Esophagus squamous epithelium (tissue), 5 donors: Measurements from ENCODE around the gene DNTTIP2. TPM values are rescaled to one million over a fixed set of nuclear protein-coding genes. Genes with fewer than 3 reads are reported as not detected.

Experiments used
- DNase-seq: peaks from one replicate; lab custom pipeline; 2025; lab: John Stamatoyannopoulos, UW
- H3K27ac ChIP-seq, 4 donors: fragments of 200-600 bp; sonication (generic); one replicate each; pipeline ENCODE4 v1.5.1; 2016 to 2019; ENCODE audit warnings: mild to moderate bottlenecking in 1 of 4
- H3K27me3 ChIP-seq, 4 donors: fragments of 200-600 bp; sonication (generic); 1 replicate in 3 of 4; 2 replicates in 1 of 4; pipeline versions ENCODE4 v1.5.1 to v1.6.0; 2017 to 2021; ENCODE audit warnings: antibody characterized with exemption in 1 of 4
- H3K36me3 ChIP-seq, 3 donors: fragments of 200-600 bp; sonication (generic); one replicate each; pipeline ENCODE4 v1.5.1; 2016 to 2019
- H3K4me1 ChIP-seq, 3 donors: fragments of 200-600 bp; sonication (generic); one replicate each; pipeline ENCODE4 v1.5.1; 2017 to 2019
- H3K4me3 ChIP-seq, 4 donors: fragments of 200-600 bp; sonication (generic); 1 replicate in 3 of 4; 2 replicates in 1 of 4; pipeline ENCODE4 v1.5.1; 2016 to 2019; ENCODE audit warnings: mild to moderate bottlenecking in 2 of 4, moderate library complexity in 1 of 4
- H3K9me3 ChIP-seq, 3 donors: fragments of 200-600 bp; sonication (generic); one replicate each; pipeline ENCODE4 v1.5.1; 2016 to 2019
- POLR2A ChIP-seq, 4 donors: fragments of 450-650 bp; IDR thresholded peaks; one replicate each; pipeline ENCODE4 v1.6.1; 2017; ENCODE audit warnings: antibody characterized with exemption in 4 of 4, mild to moderate bottlenecking in 4 of 4, moderate library complexity in 3 of 4
- WGBS, 2 donors: methylation state at CpG; one replicate each; pipeline ENCODE4 v1.1.5; 2018; 5-methylcytosine and 5-hydroxymethylcytosine counted together
- intact Hi-C: fragments of 100-400 bp; cut with DNase I; formaldehyde crosslinking; loops from one replicate; pipeline ENCODE4 v1.15.0; 2022
- total RNA-seq, 4 donors: library from RNA; depleted of rRNA; stranded (reverse); fragments of >200 nt; gene quantifications; one replicate each; pipeline ENCODE4 v1.1.0, GENCODE V29; 2016
- TF ChIP-seq, protein P1 (sequence below), 6 experiments: fragments of 450-650 bp in 4 of 6; fragments of 200-600 bp in 2 of 6; sonication (generic) in 2 of 6; IDR thresholded peaks; one replicate each; pipeline ENCODE4 v1.5.1; 2016 to 2019; ENCODE audit warnings: antibody characterized with exemption in 6 of 6, mild to moderate bottlenecking in 4 of 6, moderate library complexity in 4 of 6
- donor health status: DM: yes; HTN: yes; CAD: no.

The DNTTIP2 gene
- total RNA-seq, 4 donors from 2014 or later: 20.8 to 42.2 (median 35.7) TPM

DNA sequence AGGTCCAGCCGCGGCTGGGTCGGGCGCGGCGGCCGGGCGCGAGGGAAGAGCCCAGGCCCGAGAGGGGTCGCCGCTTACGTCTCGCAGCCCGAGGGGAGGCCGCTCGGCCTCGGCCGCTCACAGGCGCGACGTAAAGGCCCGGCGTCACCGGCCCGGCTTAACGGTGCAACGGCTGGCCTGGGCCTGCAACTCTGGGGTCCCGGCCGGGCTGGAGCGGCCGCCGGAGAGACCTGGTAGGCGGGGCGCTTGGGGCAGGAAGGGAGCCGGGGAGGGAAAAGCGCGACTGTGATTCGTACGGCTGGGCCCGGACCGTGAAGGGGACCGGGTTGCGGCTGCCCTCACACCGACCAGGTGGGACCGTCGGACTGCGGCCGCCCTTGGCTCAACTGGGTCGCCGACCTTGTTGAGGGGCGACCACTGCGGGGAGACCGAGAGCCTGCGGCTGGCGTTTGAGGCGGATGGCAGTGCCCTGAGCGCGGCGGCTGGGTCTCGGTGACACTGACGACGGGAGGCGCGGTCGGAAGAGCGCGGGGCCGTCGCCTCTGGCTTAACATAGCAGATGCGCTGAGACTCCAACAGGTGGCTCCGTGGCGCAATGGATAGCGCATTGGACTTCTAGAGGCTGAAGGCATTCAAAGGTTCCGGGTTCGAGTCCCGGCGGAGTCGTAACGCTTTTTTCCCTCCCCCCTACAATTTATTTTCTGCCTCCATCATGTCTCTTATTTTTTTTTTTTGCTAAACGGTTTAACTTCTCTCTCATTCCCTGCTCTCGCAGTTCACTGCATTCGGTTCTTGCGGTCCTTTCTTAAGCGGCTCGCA is 31.8 kb downstream of the DNTTIP2 start:
- H3K36me3 ChIP-seq: peaks cover 0 to 2% (median 0%) of the 10 kb centered on the region in 3 donors
- 0% methylated on average over 24 to 38 of the region's 86 CpGs for WGBS, 2 donors
- intact Hi-C loops: no loop called here

DNA sequence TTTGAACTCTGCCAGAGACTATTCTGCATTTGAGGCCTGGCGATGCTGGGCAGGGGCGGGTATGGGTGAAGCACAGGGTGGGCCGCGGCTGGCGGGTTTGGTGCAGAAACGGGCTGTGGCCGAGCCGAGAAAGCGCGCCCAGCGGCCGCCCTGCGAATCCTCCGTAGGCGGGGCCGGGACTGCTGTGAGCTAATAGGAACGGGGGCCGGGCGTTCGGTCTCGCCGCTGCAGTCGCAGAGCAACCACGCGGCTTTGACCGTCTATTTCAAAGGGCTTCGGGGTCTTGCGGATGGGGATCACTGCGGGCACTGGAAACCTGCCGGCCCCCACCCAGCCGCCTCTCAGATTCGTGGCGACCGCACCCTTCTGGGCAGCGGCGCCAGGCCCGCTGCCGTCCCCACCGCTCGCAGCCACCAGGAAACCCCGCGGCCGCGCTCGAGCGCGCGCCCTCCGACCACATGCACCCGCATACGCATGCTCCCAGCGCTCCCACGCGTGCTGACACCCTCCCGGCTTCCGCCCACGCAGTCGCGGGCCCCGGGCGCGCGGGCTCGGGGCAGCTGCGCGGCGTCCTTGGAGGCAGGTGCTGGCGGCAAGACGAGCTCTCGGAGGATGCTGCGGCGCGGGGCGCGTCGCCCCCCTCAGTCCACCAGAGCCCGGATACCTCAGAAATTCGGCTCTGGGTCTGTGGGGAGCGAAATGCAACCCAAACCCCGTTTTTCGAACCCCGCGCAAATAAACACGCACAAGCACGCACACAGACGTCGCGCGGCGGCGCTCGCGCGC is 32.6 kb downstream of the DNTTIP2 start:
- H3K4me1 ChIP-seq: peaks cover 7 to 33% (median 15%) of the 10 kb centered on the region in 3 donors
- H3K9me3 ChIP-seq: no peaks in the 10 kb centered on the region
- DNase-seq: peak; percentile 48
- peaks cover 0 to 8% (median 0%) of the 10 kb centered on the region in 3 donors for H3K36me3 ChIP-seq
- TF ChIP-seq, protein P1, sequence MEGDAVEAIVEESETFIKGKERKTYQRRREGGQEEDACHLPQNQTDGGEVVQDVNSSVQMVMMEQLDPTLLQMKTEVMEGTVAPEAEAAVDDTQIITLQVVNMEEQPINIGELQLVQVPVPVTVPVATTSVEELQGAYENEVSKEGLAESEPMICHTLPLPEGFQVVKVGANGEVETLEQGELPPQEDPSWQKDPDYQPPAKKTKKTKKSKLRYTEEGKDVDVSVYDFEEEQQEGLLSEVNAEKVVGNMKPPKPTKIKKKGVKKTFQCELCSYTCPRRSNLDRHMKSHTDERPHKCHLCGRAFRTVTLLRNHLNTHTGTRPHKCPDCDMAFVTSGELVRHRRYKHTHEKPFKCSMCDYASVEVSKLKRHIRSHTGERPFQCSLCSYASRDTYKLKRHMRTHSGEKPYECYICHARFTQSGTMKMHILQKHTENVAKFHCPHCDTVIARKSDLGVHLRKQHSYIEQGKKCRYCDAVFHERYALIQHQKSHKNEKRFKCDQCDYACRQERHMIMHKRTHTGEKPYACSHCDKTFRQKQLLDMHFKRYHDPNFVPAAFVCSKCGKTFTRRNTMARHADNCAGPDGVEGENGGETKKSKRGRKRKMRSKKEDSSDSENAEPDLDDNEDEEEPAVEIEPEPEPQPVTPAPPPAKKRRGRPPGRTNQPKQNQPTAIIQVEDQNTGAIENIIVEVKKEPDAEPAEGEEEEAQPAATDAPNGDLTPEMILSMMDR (IDR thresholded peaks at IDR 0.05): peak in 4 of 6 experiments; percentile 32 to 52 (median 38)
- peak in 3 of 4 donors; percentile 3 to 81 (median 70) for TF ChIP-seq POLR2A (IDR thresholded peaks at IDR 0.05)
- H3K27me3 ChIP-seq: no peaks in the 10 kb centered on the region
- intact Hi-C loops: no loop called here
- 0 to 1% methylated on average over 3 to 27 of the region's 94 CpGs for WGBS, 2 donors
- H3K27ac ChIP-seq: peak overlapping the region; percentile 96 to 99 (median 98)
- H3K4me3 ChIP-seq: peak overlapping the region; percentile 68 to 89 (median 77)

More for the DNA sequence above, 31.8 kb downstream of the DNTTIP2 start:
- Histone ChIP-seq H3K27me3 (no peaks in the 10 kb centered on the region), H3K4me1 (peaks cover 7 to 33% (median 15%) of the 10 kb centered on the region in 3 donors), H3K4me3 (peak overlapping the region; percentile 68 to 89 (median 77)), H3K27ac (peak overlapping the region; percentile 96 to 99 (median 98)), H3K9me3 (no peaks in the 10 kb centered on the region)
- peak; percentile 56 for DNase-seq
- TF ChIP-seq, protein P1 (IDR thresholded peaks at IDR 0.05): peak in 2 of 6 experiments; percentile 8
- TF ChIP-seq POLR2A (IDR thresholded peaks at IDR 0.05): peak in 2 of 4 donors; percentile 56 to 63

DNA sequence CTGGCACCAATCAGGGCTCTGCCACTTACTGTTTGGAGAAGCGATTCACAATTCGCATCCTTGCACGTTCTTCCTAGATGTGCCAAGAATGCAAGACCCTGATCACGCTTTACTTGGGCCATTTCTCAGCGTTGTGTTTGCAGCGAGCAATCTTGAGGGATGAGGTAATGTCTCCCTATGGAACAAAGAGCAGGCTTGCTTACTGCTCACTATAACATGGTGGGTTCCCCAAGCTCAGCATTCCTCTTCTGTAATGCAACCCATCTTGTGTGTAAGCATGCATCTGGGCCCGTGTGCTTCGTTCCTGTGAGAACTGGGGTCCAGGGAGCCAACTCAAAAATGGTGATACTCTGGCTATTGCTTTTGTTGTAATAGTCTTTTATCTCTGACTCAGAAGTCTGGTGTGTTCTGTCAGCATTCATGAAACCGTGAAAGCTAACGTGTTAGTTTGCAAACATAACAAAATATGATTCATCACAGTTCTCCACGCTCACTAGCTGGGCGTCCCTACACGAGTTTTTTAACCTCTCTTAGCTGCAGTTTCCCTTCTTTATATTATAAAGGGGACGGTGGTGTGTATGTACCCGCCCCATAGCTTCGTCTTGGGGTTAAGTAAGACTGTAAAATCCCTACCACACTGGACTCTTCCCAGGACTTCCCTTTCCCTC is 33.3 kb downstream of the DNTTIP2 start:
- peaks cover 7 to 33% (median 15%) of the 10 kb centered on the region in 3 donors for H3K4me1 ChIP-seq
- TF ChIP-seq POLR2A (IDR thresholded peaks at IDR 0.05): no peak
- TF ChIP-seq, protein P1 (IDR thresholded peaks at IDR 0.05): no peak
- peak overlapping the region; percentile 96 to 99 (median 98) for H3K27ac ChIP-seq
- intact Hi-C loops: no loop called here
- H3K27me3 ChIP-seq: no peaks in the 10 kb centered on the region
- no peaks in the 10 kb centered on the region for H3K9me3 ChIP-seq
- peaks cover 0 to 8% (median 0%) of the 10 kb centered on the region in 3 donors for H3K36me3 ChIP-seq
- 10 to 11% methylated on average over 15 to 16 of the region's 16 CpGs for WGBS, 2 donors
- DNase-seq: no peak
- peak overlapping the region; percentile 68 to 89 (median 77) for H3K4me3 ChIP-seq

DNA sequence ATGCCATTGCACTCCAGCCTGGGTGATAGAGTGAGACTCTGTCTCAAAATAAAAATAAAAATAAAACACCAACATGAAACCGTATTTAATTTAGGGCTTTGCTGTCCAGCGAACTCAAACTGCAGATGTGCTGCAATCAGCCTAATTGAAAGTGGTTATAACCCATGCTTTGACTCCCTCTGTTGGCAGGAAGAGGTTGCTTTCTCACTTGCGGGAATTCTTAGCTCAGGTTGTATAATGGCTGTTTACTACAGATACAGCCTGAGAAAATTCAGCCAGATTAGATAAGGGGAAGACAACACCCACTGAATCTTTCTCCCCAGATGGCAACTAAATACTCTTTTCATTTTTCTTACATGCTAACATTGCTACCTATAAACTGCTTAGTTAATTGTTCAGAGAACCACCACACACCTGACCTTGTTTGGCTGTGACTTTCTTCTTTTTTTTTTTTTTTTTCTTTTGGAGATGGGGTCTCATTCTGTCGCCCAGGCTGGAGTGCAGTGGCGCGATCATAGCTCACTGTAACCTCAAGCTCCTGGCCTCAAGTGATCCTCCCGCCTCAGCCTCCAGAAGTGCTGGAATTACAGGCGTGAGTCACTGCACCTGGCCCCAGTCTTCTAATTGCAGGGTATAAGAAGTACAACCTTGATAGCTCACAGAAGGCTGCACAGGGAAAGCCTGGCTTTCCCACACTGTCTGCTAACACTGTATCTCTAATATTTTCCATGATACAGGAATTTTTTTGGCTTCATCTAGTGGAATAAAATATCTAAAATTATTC is 34.6 kb downstream of the DNTTIP2 start:
- DNase-seq: no peak
- intact Hi-C loops: no loop called here
- Histone ChIP-seq H3K4me1 (peaks cover 7 to 41% (median 15%) of the 10 kb centered on the region in 3 donors), H3K27ac (peak overlapping the region in 2 of 4 donors; percentile 98 to 99), H3K4me3 (no peak overlapping the region), H3K9me3 (no peaks in the 10 kb centered on the region), H3K27me3 (no peaks in the 10 kb centered on the region), H3K36me3 (peaks cover 0 to 8% (median 0%) of the 10 kb centered on the region in 3 donors)
- TF ChIP-seq, protein P1 (IDR thresholded peaks at IDR 0.05): peak; percentile 27 to 80 (median 70)
- TF ChIP-seq POLR2A (IDR thresholded peaks at IDR 0.05): no peak
- WGBS, 2 donors: 41% methylated on average over 8 of the region's 8 CpGs
